A549 (cell line): ENCODE results near the gene NPC1L1.

Experiments used
- CHD2 ChIP-seq: fragments of 150-350 bp; IDR thresholded peaks from 2 replicates; pipeline ENCODE4 v1.6.1; 2014; ENCODE audit warnings: low read length; ENCODE audit not compliant: partially characterized antibody
- ELK1 ChIP-seq: fragments of 150-350 bp; IDR thresholded peaks from 2 replicates; pipeline ENCODE4 v1.6.1; 2014; ENCODE audit warnings: low read depth, mild to moderate bottlenecking, low read length
- EP300 ChIP-seq, 2 experiments: fragments of >200 bp; sonication (Bioruptor Twin); formaldehyde crosslinking; IDR thresholded peaks; 2 replicates in 1 of 2; 3 replicates in 1 of 2; pipeline ENCODE4 v1.6.1; 2016 to 2017
- HMGXB4 ChIP-seq: fragments of 250-450 bp; sonication (Bioruptor Pico); IDR thresholded peaks from 2 replicates; pipeline ENCODE4 v1.5.0; 2021; ENCODE audit warnings: mild to moderate bottlenecking, moderate library complexity, borderline replicate concordance
- NFE2L2 ChIP-seq: fragments of 150-350 bp; conservative IDR thresholded peaks from 2 replicates; pipeline ENCODE4 v1.6.1; 2014; ENCODE audit warnings: low read length
- RAD21 ChIP-seq, 2 experiments: fragments of >200 bp in 1 of 2; sonication (Bioruptor Twin) in 1 of 2; formaldehyde crosslinking in 1 of 2; IDR thresholded peaks in 1 of 2; conservative IDR thresholded peaks in 1 of 2; 2 replicates in 1 of 2; 3 replicates in 1 of 2; pipeline ENCODE4 v1.6.1; 2012 to 2018; ENCODE audit warnings: inconsistent platforms in 1 of 2

GRCh38 chr7:44521347-44522095 is 19.6 kb downstream of the NPC1L1 start:
- TF ChIP-seq HMGXB4 (CRISPR knock-in tag) (no peak), EP300 (IDR thresholded peaks at IDR 0.05) (no peak), RAD21 (conservative IDR thresholded peaks at IDR 0.05 in 1 of 2, IDR thresholded peaks at IDR 0.05 in 1 of 2) (no peak), CHD2 (no peak), ELK1 (no peak), NFE2L2 (no peak)
